ENCODE results near the gene PRKG1.

DNA sequence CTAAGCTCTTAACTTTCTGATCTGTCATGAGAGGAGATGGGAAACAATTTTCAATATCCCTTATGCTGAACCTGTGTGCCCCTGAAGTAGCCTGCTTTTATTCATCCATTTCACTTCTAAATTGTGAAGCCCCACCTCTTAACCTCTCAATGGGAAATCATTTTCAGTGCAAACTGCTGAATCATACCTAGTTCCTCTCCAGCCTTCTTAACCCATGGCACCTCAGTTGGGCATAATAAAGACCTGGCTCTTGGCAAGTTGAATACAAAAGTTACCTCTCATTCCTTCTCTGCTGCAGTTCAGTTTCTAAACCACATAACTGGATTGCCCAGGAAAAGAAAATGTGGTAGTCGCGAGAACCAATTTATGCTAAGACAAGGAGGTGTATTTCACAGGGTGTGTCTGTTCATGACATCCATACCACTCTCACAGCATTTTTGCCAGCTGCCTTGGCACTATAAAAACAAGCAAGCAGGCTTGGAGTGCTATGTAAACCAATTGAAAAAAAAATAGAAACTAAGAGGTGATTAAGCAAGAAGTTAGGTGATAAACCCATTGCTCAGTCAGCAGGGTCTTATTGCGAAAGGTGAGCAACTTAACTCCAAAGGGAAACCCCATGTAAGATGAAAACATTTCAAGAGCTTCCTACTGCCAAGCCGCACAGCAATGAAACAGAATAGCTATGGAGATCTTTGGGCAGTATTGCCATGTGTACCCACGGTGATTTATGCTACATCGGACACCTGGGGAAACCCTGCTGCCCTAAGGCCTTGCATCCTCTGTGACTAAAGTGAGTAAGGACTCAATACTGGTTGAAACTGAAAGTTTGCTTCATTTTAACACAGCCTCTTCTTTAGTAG lies 1182.8 kb downstream of the PRKG1 start:
- TF ChIP-seq, protein P1, sequence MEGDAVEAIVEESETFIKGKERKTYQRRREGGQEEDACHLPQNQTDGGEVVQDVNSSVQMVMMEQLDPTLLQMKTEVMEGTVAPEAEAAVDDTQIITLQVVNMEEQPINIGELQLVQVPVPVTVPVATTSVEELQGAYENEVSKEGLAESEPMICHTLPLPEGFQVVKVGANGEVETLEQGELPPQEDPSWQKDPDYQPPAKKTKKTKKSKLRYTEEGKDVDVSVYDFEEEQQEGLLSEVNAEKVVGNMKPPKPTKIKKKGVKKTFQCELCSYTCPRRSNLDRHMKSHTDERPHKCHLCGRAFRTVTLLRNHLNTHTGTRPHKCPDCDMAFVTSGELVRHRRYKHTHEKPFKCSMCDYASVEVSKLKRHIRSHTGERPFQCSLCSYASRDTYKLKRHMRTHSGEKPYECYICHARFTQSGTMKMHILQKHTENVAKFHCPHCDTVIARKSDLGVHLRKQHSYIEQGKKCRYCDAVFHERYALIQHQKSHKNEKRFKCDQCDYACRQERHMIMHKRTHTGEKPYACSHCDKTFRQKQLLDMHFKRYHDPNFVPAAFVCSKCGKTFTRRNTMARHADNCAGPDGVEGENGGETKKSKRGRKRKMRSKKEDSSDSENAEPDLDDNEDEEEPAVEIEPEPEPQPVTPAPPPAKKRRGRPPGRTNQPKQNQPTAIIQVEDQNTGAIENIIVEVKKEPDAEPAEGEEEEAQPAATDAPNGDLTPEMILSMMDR (IDR thresholded peaks at IDR 0.05) = no peak
- TF ChIP-seq ZFX (IDR thresholded peaks at IDR 0.05; ENCODE audit: borderline replicate concordance) = no peak
